GM21619 (cell line): Measurements from ENCODE around the gene ANKRD29.

Experiments
- ATAC-seq: cut with Tn5 transposase; IDR thresholded peaks from one replicate; pipeline ENCODE4 v1.9.1; 2021; ENCODE audit not compliant: unreplicated experiment

The ANKRD29 gene

GRCh38 chr18:23662309-23663263 is at the start of gene ANKRD29:
TSS of gene ANKRD29 (minus strand) at chr18:23662911. CDS start at chr18:23662730, 181 bp downstream.
- ATAC-seq: no peak

GRCh38 chr18:23712445-23712844 is 49.7 kb upstream of the ANKRD29 start:
- no peak for ATAC-seq

GRCh38 chr18:23711426-23711825 is 48.7 kb upstream of the ANKRD29 start:
- ATAC-seq: no peak

GRCh38 chr18:23710946-23711345 is 48.2 kb upstream of the ANKRD29 start:
- no peak for ATAC-seq

GRCh38 chr18:23710068-23710527 is 47.4 kb upstream of the ANKRD29 start:
- ATAC-seq: no peak

- no peak for ATAC-seq
Measured at GRCh38 chr18:23706971-23707640, 44.4 kb upstream of the ANKRD29 start.

GRCh38 chr18:23704806-23705205 is 42.1 kb upstream of the ANKRD29 start:
- ATAC-seq: no peak

- ATAC-seq: no peak
Measured at GRCh38 chr18:23703987-23704384, 41.3 kb upstream of the ANKRD29 start.

GRCh38 chr18:23703057-23703986 is 40.6 kb upstream of the ANKRD29 start:
- no peak for ATAC-seq

GRCh38 chr18:23702606-23703005 is 39.9 kb upstream of the ANKRD29 start:
- no peak for ATAC-seq

- ATAC-seq: no peak
Measured at GRCh38 chr18:23701544-23702064, 38.9 kb upstream of the ANKRD29 start.

- ATAC-seq: no peak
Measured at GRCh38 chr18:23701017-23701416, 38.3 kb upstream of the ANKRD29 start.

- no peak for ATAC-seq
Measured at GRCh38 chr18:23694637-23695430, 32.1 kb upstream of the ANKRD29 start.

- ATAC-seq: no peak
Measured at GRCh38 chr18:23693846-23694245, 31.1 kb upstream of the ANKRD29 start.

GRCh38 chr18:23690505-23691068 is 27.9 kb upstream of the ANKRD29 start:
- ATAC-seq: no peak

- ATAC-seq: no peak
Measured at GRCh38 chr18:23689616-23690504, 27.1 kb upstream of the ANKRD29 start.

GRCh38 chr18:23689031-23689615 is 26.4 kb upstream of the ANKRD29 start, which contains the start of gene LAMA3:
TSS of gene LAMA3 (plus strand) at chr18:23689453. CDS start at chr18:23689684, 231 bp downstream.
- no peak for ATAC-seq

- ATAC-seq: no peak
Measured at GRCh38 chr18:23688528-23688927, 25.8 kb upstream of the ANKRD29 start.
